ENCODE results near the gene MPHOSPH10. TPM values are rescaled to one million over a fixed set of nuclear protein-coding genes. Genes with fewer than 3 reads are reported as not detected.
"Not testable (repeated sequence)": the region's sequence is repeated elsewhere in the genome, so short reads cannot be mapped to it uniquely, and the experiment has no call there.

Gene MPHOSPH10
- total RNA-seq, 2 donors from 2014 or later: 15.0 to 19.1 TPM

GRCh38 chr2:71092491-71093260 is 37.8 kb upstream of the MPHOSPH10 start:
- H3K9me3 ChIP-seq; DNase-seq; intact Hi-C loops (cut with DNase I); H3K27ac ChIP-seq; H3K4me3 ChIP-seq; H3K27me3 ChIP-seq; H3K4me1 ChIP-seq; ATAC-seq; H3K36me3 ChIP-seq (replicated peaks in 1 of 2; ENCODE audit: insufficient read depth in 1 of 2, low read depth in 2 of 2): not testable (repeated sequence)
- WGBS, 2 donors: 91 to 95% methylated on average over 10 to 12 of the region's 33 CpGs

GRCh38 chr2:71100195-71100964 is 30.1 kb upstream of the MPHOSPH10 start:
- H3K36me3 ChIP-seq (replicated peaks in 1 of 2; ENCODE audit: insufficient read depth in 1 of 2, low read depth in 2 of 2): no peaks in the 10 kb centered on the region
- intact Hi-C loops (cut with DNase I): no loop called here
- no peaks in the 10 kb centered on the region for H3K27me3 ChIP-seq
- peak; percentile 69 to 81 (median 72) for DNase-seq
- no peaks in the 10 kb centered on the region for H3K4me1 ChIP-seq
- TF ChIP-seq CTCF (IDR thresholded peaks at IDR 0.05) (peak; percentile 64 to 75 (median 72)), POLR2A (IDR thresholded peaks at IDR 0.05) (no peak)
- ATAC-seq: peak; percentile 90
- no peaks in the 10 kb centered on the region for H3K9me3 ChIP-seq
- 2 to 6% methylated on average over 3 of the region's 3 CpGs for WGBS, 2 donors
- H3K27ac ChIP-seq: no peak overlapping the region
- H3K4me3 ChIP-seq: no peak overlapping the region

DNA sequence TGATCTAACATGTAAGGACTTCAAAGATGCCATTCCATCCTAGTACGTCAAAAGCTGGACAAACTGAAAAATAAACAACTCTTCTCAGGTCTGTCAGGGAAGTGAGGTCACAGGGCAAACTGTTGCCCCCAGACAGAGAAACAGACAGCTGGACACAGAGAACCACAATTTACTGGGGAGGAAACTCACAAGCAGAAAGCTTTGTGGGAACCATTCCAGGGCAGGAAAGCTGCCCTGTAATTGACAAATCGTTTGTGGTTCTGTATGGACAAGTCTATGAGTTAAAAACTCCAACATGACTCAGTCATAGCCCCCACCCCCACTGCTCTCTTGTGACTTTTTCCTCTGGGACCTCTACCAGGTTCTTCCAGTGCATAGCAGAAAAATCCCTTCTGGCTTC is 28.8 kb upstream of the MPHOSPH10 start:
- intact Hi-C loops (cut with DNase I): no loop called here
- ATAC-seq (no peak), DNase-seq (peak in 1 of 4 donors; percentile 10)
- Histone ChIP-seq H3K4me3 (no peak overlapping the region), H3K27ac (no peak overlapping the region), H3K4me1 (no peaks in the 10 kb centered on the region), H3K36me3 (replicated peaks in 1 of 2; ENCODE audit: insufficient read depth in 1 of 2, low read depth in 2 of 2) (no peaks in the 10 kb centered on the region), H3K27me3 (no peaks in the 10 kb centered on the region), H3K9me3 (no peaks in the 10 kb centered on the region)
- no peak for TF ChIP-seq CTCF (IDR thresholded peaks at IDR 0.05)
- TF ChIP-seq POLR2A (IDR thresholded peaks at IDR 0.05): no peak
- 31 to 53% methylated on average over 2 of the region's 2 CpGs for WGBS, 2 donors

DNA sequence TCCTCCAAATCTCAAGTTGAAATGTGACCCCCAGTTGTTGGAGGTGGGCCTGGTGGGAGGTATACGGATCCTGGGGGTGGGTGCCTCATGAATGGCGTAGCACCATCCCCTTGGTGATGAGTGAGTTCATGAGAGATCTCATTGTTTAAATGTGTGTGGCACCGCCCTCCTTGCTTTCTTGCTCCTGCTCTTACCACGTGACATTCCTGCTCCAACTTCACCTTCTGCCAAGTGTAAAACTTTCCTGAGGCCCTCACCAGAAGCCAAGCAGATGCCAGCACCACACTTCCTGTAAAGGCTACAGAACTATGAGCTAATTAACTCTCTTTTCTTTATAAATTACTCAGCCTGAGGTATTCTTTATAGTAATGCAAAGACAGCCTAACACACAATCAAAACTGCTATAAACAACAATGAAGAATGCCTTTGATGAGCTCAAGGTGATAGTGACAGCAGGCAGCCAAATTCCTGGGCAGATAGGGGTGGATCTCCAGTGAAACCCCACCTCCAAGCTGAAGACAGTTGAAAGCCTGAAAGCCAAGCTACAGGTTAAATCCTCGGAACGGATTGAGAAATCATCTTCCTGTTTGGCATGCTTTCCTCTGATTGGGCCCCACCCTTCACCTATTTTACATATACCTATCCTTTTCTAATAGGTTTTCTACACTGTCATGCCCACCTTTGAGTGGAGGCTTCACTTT is 27.3 kb upstream of the MPHOSPH10 start:
- TF ChIP-seq CTCF (IDR thresholded peaks at IDR 0.05) (no peak), POLR2A (IDR thresholded peaks at IDR 0.05) (no peak)
- no peaks in the 10 kb centered on the region for H3K9me3 ChIP-seq
- H3K36me3 ChIP-seq (replicated peaks in 1 of 2; ENCODE audit: insufficient read depth in 1 of 2, low read depth in 2 of 2): no peaks in the 10 kb centered on the region
- no peaks in the 10 kb centered on the region for H3K27me3 ChIP-seq
- intact Hi-C loops (cut with DNase I): no loop called here
- H3K27ac ChIP-seq: no peak overlapping the region
- 50 to 51% methylated on average over 6 of the region's 6 CpGs for WGBS, 2 donors
- ATAC-seq: no peak
- DNase-seq: no peak
- H3K4me1 ChIP-seq: no peaks in the 10 kb centered on the region
- no peak overlapping the region for H3K4me3 ChIP-seq

DNA sequence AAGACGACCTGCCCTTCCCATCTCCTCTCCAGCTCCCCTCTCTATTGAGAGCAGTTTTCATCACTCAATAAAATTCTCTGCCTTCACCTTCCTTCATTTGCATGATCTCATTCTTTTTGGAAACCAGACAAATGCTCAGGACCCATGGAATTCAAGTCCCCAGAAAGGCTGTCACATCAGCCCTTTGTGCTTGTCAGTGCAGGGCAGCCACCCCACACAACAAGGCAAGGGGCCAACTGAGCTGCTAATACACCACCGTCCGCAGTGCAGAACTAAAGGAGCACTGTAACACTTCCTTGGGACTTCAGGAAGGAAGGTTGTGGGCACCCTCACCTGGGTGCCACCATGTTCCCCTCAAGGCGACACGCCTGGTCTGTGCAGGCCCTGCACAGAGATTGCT is 26.6 kb upstream of the MPHOSPH10 start:
- H3K36me3 ChIP-seq (replicated peaks in 1 of 2; ENCODE audit: insufficient read depth in 1 of 2, low read depth in 2 of 2): peaks cover 0 to under 1% of the 10 kb centered on the region in 2 donors
- no peaks in the 10 kb centered on the region for H3K4me1 ChIP-seq
- ATAC-seq: no peak
- DNase-seq: no peak
- WGBS, 2 donors: 77 to 84% methylated on average over 5 of the region's 5 CpGs
- no peak overlapping the region for H3K27ac ChIP-seq
- intact Hi-C loops (cut with DNase I): no loop called here
- no peaks in the 10 kb centered on the region for H3K9me3 ChIP-seq
- TF ChIP-seq POLR2A (IDR thresholded peaks at IDR 0.05) (no peak), CTCF (IDR thresholded peaks at IDR 0.05) (no peak)
- no peak overlapping the region for H3K4me3 ChIP-seq
- no peaks in the 10 kb centered on the region for H3K27me3 ChIP-seq

DNA sequence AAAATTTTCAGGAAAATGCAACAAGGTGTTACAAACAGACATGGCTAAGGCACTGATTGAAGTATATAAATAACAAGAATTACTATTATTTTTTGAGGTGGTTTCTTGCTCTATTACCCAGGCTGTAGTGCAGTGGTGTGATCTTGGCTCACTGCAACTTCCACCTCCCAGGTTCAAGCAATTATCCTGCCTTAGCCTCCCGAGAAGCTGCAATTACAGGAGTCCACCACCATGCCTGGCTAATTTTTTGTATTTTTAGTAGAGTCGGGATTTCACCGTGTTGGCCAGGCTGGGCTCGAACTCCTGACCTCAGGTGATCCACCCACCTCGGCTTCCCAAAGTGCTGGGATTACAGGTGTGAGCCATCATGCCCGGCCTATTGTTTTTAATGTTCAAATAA is 24.0 kb upstream of the MPHOSPH10 start:
- intact Hi-C loops (cut with DNase I); ATAC-seq; H3K27me3 ChIP-seq; DNase-seq; H3K9me3 ChIP-seq; H3K4me1 ChIP-seq; H3K4me3 ChIP-seq; H3K27ac ChIP-seq: not testable (repeated sequence)
- WGBS, 2 donors: 65 to 72% methylated on average over 6 of the region's 6 CpGs
- peaks cover 0 to 14% of the 10 kb centered on the region in 2 donors for H3K36me3 ChIP-seq (replicated peaks in 1 of 2; ENCODE audit: insufficient read depth in 1 of 2, low read depth in 2 of 2)

Measured in body of pancreas (tissue), 4 donors.